K562 (cell line): ENCODE data around the gene GZMM. TPM values are rescaled to one million over a fixed set of nuclear protein-coding genes. Genes with fewer than 3 reads are reported as not detected.

Experiments
- AFF1 ChIP-seq, 2 experiments: fragments of 450-650 bp; IDR thresholded peaks; 2 replicates each; pipeline ENCODE4 v1.6.1; 2018; ENCODE audit warnings: mild to moderate bottlenecking in 2 of 2, low read depth in 1 of 2; ENCODE audit not compliant: partially characterized antibody in 2 of 2
- MAFF ChIP-seq: IDR thresholded peaks from 2 replicates; pipeline ENCODE4 v1.6.1; 2012; ENCODE audit warnings: low read length, improper control_type of control experiment
- MLLT1 ChIP-seq, 2 experiments: fragments of 450-650 bp; IDR thresholded peaks; 2 replicates each; pipeline ENCODE4 v1.6.1; 2016
- MYBL2 ChIP-seq, 2 experiments: fragments of 450-650 bp in 1 of 2; sonication (generic) in 1 of 2; formaldehyde crosslinking in 1 of 2; IDR thresholded peaks; 2 replicates each; pipeline versions ENCODE4 v1.6.1 to v1.8.1; 2017 to 2022; ENCODE audit warnings: borderline replicate concordance in 1 of 2, inconsistent platforms in 1 of 2, low read depth in 1 of 2, mild to moderate bottlenecking in 1 of 2, missing genetic modification reagents in 1 of 2, moderate library complexity in 1 of 2
- SAFB2 ChIP-seq: fragments of 200-400 bp; formaldehyde crosslinking; IDR thresholded peaks from 2 replicates; pipeline ENCODE4 v1.6.1; 2018; ENCODE audit warnings: borderline replicate concordance, low read length, low read depth, moderate library complexity; ENCODE audit not compliant: severe bottlenecking
- SLC30A9 ChIP-seq: fragments of 250-450 bp; sonication (Bioruptor Pico); IDR thresholded peaks from 2 replicates; pipeline ENCODE4 v1.8.0; 2022; ENCODE audit warnings: mild to moderate bottlenecking, moderate library complexity
- SMAD3 ChIP-seq: fragments of 450-650 bp; formaldehyde crosslinking; conservative IDR thresholded peaks from 2 replicates; pipeline ENCODE4 v1.4.0; 2020; ENCODE audit warnings: mild to moderate bottlenecking
- STAT6 ChIP-seq: sonication (generic); formaldehyde crosslinking; IDR thresholded peaks from 2 replicates; pipeline ENCODE4 v1.8.1; 2023; ENCODE audit warnings: mild to moderate bottlenecking, missing genetic modification reagents
- ZEB2 ChIP-seq: fragments of 450-650 bp; IDR thresholded peaks from 2 replicates; pipeline ENCODE4 v1.6.1; 2016
- ZNF175 ChIP-seq: fragments of 200-800 bp; sonication (Bioruptor generic); IDR thresholded peaks from 2 replicates; pipeline ENCODE4 v1.6.1; 2016; ENCODE audit warnings: low read depth, mild to moderate bottlenecking, missing genetic modification characterization, missing compliant biosample characterization
- ZNF592 ChIP-seq: fragments of 450-650 bp; IDR thresholded peaks from 2 replicates; pipeline ENCODE4 v1.6.1; 2017; ENCODE audit warnings: antibody characterized with exemption, mild to moderate bottlenecking
- ZNF696 ChIP-seq: fragments of 250-450 bp; sonication (Bioruptor Pico); conservative IDR thresholded peaks from 2 replicates; pipeline ENCODE4 v1.4.0; 2020; ENCODE audit warnings: mild to moderate bottlenecking, moderate library complexity
- polyA plus RNA-seq, 8 experiments: library from polyadenylated mRNA; depleted of rRNA in 4 of 8; stranded (reverse) in 5 of 8; unstranded in 3 of 8; fragments of >200 nt; fragmentation: Nextera tagmentation in 2 of 8; fragmentation: Illumina TruSeq in 1 of 8; extraction: Ambion mirVana in 2 of 8; extraction: Trizol in 1 of 8; gene quantifications; 2 replicates each; pipeline versions ENCODE4 v1.2.1 to v1.2.3, GENCODE V29; 2011 to 2014; ENCODE audit warnings: inconsistent platforms in 1 of 8, missing spikeins in 1 of 8
- total RNA-seq, 7 experiments: library from RNA; depleted of rRNA in 6 of 7; stranded (reverse); fragments of >200 nt in 6 of 7; fragmentation: Illumina TruSeq in 2 of 7; extraction: Trizol in 2 of 7; gene quantifications; 2 replicates each; pipeline versions ENCODE4 v1.2.1 to v1.2.3, GENCODE V29; 2011 to 2021; ENCODE audit warnings: low replicate concordance in 1 of 7

Gene GZMM
- total and polyA plus RNA-seq, 9 of the 15 experiments (the other 6 are each of a cell fraction or from before 2014, with no cell fraction given) = 0.08 to 2.6 (median 0.70) TPM; not detected in 2

- TF ChIP-seq ZNF696 (CRISPR knock-in tag) (no peak), ZEB2 (no peak), MLLT1 (IDR thresholded peaks at IDR 0.05) (no peak; a peak in 1 of 4 replicates), MYBL2 (IDR thresholded peaks at IDR 0.05; ENCODE audit: low read depth) (no peak), MYBL2 (CRISPR knock-in tag; IDR thresholded peaks at IDR 0.05; ENCODE audit: borderline replicate concordance) (no peak), SLC30A9 (CRISPR knock-in tag) (no peak), SAFB2 (no peak), ZNF175 (CRISPR knock-in tag) (0 out of 2 replicates have a peak, but pooled peaks have one; percentile 44), ZNF592 (no peak), MAFF (no peak), STAT6 (0 out of 2 replicates have a peak, but pooled peaks have one; percentile 52), SMAD3 (no peak), AFF1 (IDR thresholded peaks at IDR 0.05; ENCODE audit: low read depth in 1 of 2, partially characterized antibody in 2 of 2) (peak in 1 of 2 experiments; percentile 25)
Measured at GRCh38 chr19:572140-572742, 28.4 kb downstream of the GZMM start, which contains the start of gene BSG (continued).
